Measurements from ENCODE around the gene PTPA. TPM values are rescaled to one million over a fixed set of nuclear protein-coding genes. Genes with fewer than 3 reads are reported as not detected.

Gene PTPA
- total RNA-seq, 1 experiment from 2014 or later, result 182 TPM

- Histone ChIP-seq H2AFZ (no peak overlapping the region), H3K4me3 (no peak overlapping the region), H3F3A (ENCODE audit: insufficient read depth, low read depth) (peaks cover 22% of the 10 kb centered on the region; the same call in 1 of the 2 replicates), H3K36me3 (ENCODE audit: low read depth) (no peaks in the 10 kb centered on the region), H3K79me2 (ENCODE audit: low read depth) (peaks cover 66% of the 10 kb centered on the region), H3K4me2 (no peak overlapping the region), H3K4me1 (replicated peaks; ENCODE audit: insufficient read depth) (peaks cover 19% of the 10 kb centered on the region; the same call in 1 of the 2 replicates), H3K27me3 (ENCODE audit: insufficient read depth, low read depth) (no peaks in the 10 kb centered on the region), H3K9me3 (ENCODE audit: insufficient read depth, low read depth) (no peaks in the 10 kb centered on the region), H4K20me1 (ENCODE audit: insufficient read depth) (no peaks in the 10 kb centered on the region), H3K9me2 (ENCODE audit: insufficient read depth) (no peaks in the 10 kb centered on the region), H3K27ac (no peak overlapping the region)
- TF ChIP-seq, protein P1, sequence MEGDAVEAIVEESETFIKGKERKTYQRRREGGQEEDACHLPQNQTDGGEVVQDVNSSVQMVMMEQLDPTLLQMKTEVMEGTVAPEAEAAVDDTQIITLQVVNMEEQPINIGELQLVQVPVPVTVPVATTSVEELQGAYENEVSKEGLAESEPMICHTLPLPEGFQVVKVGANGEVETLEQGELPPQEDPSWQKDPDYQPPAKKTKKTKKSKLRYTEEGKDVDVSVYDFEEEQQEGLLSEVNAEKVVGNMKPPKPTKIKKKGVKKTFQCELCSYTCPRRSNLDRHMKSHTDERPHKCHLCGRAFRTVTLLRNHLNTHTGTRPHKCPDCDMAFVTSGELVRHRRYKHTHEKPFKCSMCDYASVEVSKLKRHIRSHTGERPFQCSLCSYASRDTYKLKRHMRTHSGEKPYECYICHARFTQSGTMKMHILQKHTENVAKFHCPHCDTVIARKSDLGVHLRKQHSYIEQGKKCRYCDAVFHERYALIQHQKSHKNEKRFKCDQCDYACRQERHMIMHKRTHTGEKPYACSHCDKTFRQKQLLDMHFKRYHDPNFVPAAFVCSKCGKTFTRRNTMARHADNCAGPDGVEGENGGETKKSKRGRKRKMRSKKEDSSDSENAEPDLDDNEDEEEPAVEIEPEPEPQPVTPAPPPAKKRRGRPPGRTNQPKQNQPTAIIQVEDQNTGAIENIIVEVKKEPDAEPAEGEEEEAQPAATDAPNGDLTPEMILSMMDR (conservative IDR thresholded peaks at IDR 0.05), result no peak
- TF ChIP-seq EZH2 (IDR thresholded peaks at IDR 0.05; ENCODE audit: low read depth), result no peak
- no TSS peak for BruUV-seq (replicated peaks)
- CTCF ChIA-PET, result no interaction called here
- POLR2A ChIA-PET (ENCODE audit: unreplicated experiment), result no interaction called here
- no peak for DNase-seq
- intact Hi-C loops (cut with micrococcal nuclease; ENCODE audit: unreplicated experiment), result loop anchor here (5.0 kb wide), 1 partner anchor 741 kb away; the partner anchor contains the start of gene URM1
These were observed 2.6 kb downstream of the PTPA start for GRCh38 chr9:129113645-129114304.

GRCh38 chr9:129118799-129119198, 7.6 kb downstream of the PTPA start:
- H3K79me2 ChIP-seq (ENCODE audit: low read depth), result peaks cover 44% of the 10 kb centered on the region
- H3K27ac ChIP-seq, result peak overlapping the region; percentile 16; the same call in 1 of the 2 replicates
- TF ChIP-seq, protein P1 (conservative IDR thresholded peaks at IDR 0.05), result no peak
- no peak for TF ChIP-seq EZH2 (IDR thresholded peaks at IDR 0.05; ENCODE audit: low read depth)
- H3K36me3 ChIP-seq (ENCODE audit: low read depth), result no peaks in the 10 kb centered on the region
- no peak for DNase-seq
- intact Hi-C loops (cut with micrococcal nuclease; ENCODE audit: unreplicated experiment), result no loop called here
- no peaks in the 10 kb centered on the region for H3K9me3 ChIP-seq (ENCODE audit: insufficient read depth, low read depth)
- no peak overlapping the region for H2AFZ ChIP-seq
- BruUV-seq (replicated peaks), result no TSS peak
- no peaks in the 10 kb centered on the region for H4K20me1 ChIP-seq (ENCODE audit: insufficient read depth)
- H3K4me1 ChIP-seq (replicated peaks; ENCODE audit: insufficient read depth), result peaks cover 11% of the 10 kb centered on the region; the same call in 1 of the 2 replicates
- ChIA-PET POLR2A (ENCODE audit: unreplicated experiment) (no interaction called here), CTCF (interaction anchor here (0.6 to 0.7 kb wide), 4 partner anchors 13 to 505 kb away, joined by 3 to 4 read pairs (median 3); no protein-coding TSS in a partner anchor)
- no peak overlapping the region for H3K4me3 ChIP-seq
- peaks cover 18% of the 10 kb centered on the region; the same call in 1 of the 2 replicates for H3F3A ChIP-seq (ENCODE audit: insufficient read depth, low read depth)
- H3K9me2 ChIP-seq (ENCODE audit: insufficient read depth), result no peaks in the 10 kb centered on the region
- no peaks in the 10 kb centered on the region for H3K27me3 ChIP-seq (ENCODE audit: insufficient read depth, low read depth)
- H3K4me2 ChIP-seq, result no peak overlapping the region

DNA sequence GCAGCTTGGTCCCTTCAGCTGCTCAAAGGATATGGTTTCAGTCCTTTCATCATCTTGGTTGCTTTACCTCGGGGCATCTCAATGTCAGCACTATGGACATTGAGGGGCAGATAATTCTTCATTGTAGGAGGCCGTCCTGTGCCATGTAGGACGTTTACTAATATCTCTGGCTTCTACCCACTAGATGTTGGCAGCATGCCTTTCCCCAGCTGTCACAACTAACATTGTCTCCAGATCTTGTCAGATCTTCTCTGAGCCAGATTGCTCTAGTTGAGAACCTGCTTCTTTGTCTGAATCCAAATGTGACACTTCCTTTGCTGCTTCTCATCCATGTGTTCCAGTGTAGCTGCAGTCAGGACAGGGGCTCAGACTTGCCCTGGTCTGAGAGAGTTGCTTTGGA, 10.3 kb downstream of the PTPA start:
- no TSS peak for BruUV-seq (replicated peaks)
- intact Hi-C loops (cut with micrococcal nuclease; ENCODE audit: unreplicated experiment), result no loop called here
- Histone ChIP-seq H3K36me3 (ENCODE audit: low read depth) (no peaks in the 10 kb centered on the region), H3K27ac (no peak overlapping the region), H3K79me2 (ENCODE audit: low read depth) (peaks cover 19% of the 10 kb centered on the region), H3F3A (ENCODE audit: insufficient read depth, low read depth) (peaks cover 13% of the 10 kb centered on the region), H3K9me2 (ENCODE audit: insufficient read depth) (no peaks in the 10 kb centered on the region), H3K4me1 (replicated peaks; ENCODE audit: insufficient read depth) (peaks cover 17% of the 10 kb centered on the region), H2AFZ (no peak overlapping the region), H3K4me3 (no peak overlapping the region), H4K20me1 (ENCODE audit: insufficient read depth) (no peaks in the 10 kb centered on the region), H3K4me2 (no peak overlapping the region), H3K27me3 (ENCODE audit: insufficient read depth, low read depth) (no peaks in the 10 kb centered on the region), H3K9me3 (ENCODE audit: insufficient read depth, low read depth) (no peaks in the 10 kb centered on the region)
- no peak for DNase-seq
- CTCF ChIA-PET, result no interaction called here
- TF ChIP-seq EZH2 (IDR thresholded peaks at IDR 0.05; ENCODE audit: low read depth), result no peak
- TF ChIP-seq, protein P1 (conservative IDR thresholded peaks at IDR 0.05), result no peak
- POLR2A ChIA-PET (ENCODE audit: unreplicated experiment), result no interaction called here

Measured in PC-9 (cell line).